MM.1S (cell line): ENCODE measurements around the gene ITM2C.

ENCODE experiments used
- DNase-seq: peaks from one replicate; pipeline ENCODE4 v3.0.0-alpha.2; 2015
- H2AFZ ChIP-seq: fragments of 300-600 bp; sonication (generic); 2 replicates; pipeline ENCODE4 v1.6.0; 2016; ENCODE audit warnings: antibody characterized with exemption, low read length
- H3F3A ChIP-seq: fragments of 300-600 bp; sonication (generic); 2 replicates; pipeline ENCODE4 v1.6.1; 2016; ENCODE audit warnings: mild to moderate bottlenecking, antibody characterized with exemption, low read length, moderate library complexity, mixed read lengths; ENCODE audit not compliant: insufficient read depth
- H3K27ac ChIP-seq: fragments of 300-600 bp; sonication (generic); 2 replicates; pipeline ENCODE4 v1.5.1; 2016; ENCODE audit warnings: mild to moderate bottlenecking, low read length
- H3K27me3 ChIP-seq: fragments of 300-600 bp; sonication (generic); replicated peaks from 2 replicates; pipeline ENCODE4 v1.6.0; 2016; ENCODE audit warnings: low read length; ENCODE audit not compliant: insufficient read depth
- H3K36me3 ChIP-seq: fragments of 300-600 bp; sonication (generic); replicated peaks from 2 replicates; pipeline ENCODE4 v1.6.1; 2016; ENCODE audit warnings: mild to moderate bottlenecking, low read length, mixed read lengths; ENCODE audit not compliant: insufficient read depth
- H3K4me1 ChIP-seq: fragments of 300-600 bp; sonication (generic); 2 replicates; pipeline ENCODE4 v1.6.1; 2016; ENCODE audit warnings: low read length, mixed read lengths
- H3K4me2 ChIP-seq: fragments of 300-600 bp; sonication (generic); 2 replicates; pipeline ENCODE4 v1.6.0; 2016; ENCODE audit warnings: low read depth, low read length
- H3K4me3 ChIP-seq: fragments of 300-600 bp; sonication (generic); 2 replicates; pipeline ENCODE4 v1.5.1; 2016; ENCODE audit warnings: low read length, mixed read lengths
- H3K79me2 ChIP-seq: fragments of 300-600 bp; sonication (generic); 2 replicates; pipeline ENCODE4 v1.6.1; 2016; ENCODE audit warnings: mixed run types, low read length, mixed read lengths
- H3K9ac ChIP-seq: fragments of 300-600 bp; sonication (generic); 2 replicates; pipeline ENCODE4 v1.6.1; 2016; ENCODE audit warnings: low read length, mixed read lengths
- H3K9me2 ChIP-seq: fragments of 300-600 bp; sonication (generic); replicated peaks from 2 replicates; pipeline ENCODE4 v1.6.1; 2016; ENCODE audit warnings: mild to moderate bottlenecking, low read length, mixed read lengths; ENCODE audit not compliant: insufficient read depth
- H3K9me3 ChIP-seq: fragments of 300-600 bp; sonication (generic); replicated peaks from 2 replicates; pipeline ENCODE4 v1.6.1; 2016; ENCODE audit warnings: mild to moderate bottlenecking, low read length, mixed read lengths; ENCODE audit not compliant: insufficient read depth
- H4K20me1 ChIP-seq: fragments of 300-600 bp; sonication (generic); 2 replicates; pipeline ENCODE4 v1.6.1; 2016; ENCODE audit warnings: mild to moderate bottlenecking, low read length, moderate library complexity, mixed read lengths; ENCODE audit not compliant: insufficient read depth
- CTCF ChIP-seq: fragments of 300-600 bp; sonication (generic); IDR thresholded peaks from 2 replicates; pipeline ENCODE4 v1.5.1; 2016; ENCODE audit warnings: antibody characterized with exemption, low read length, mixed read lengths
- EZH2 ChIP-seq: fragments of 300-600 bp; sonication (generic); optimal IDR thresholded peaks from 2 replicates; pipeline ENCODE3; 2017; ENCODE audit warnings: low read depth, mild to moderate bottlenecking, antibody characterized with exemption, low read length, mixed read lengths
- EZH2phosphoT487 ChIP-seq: fragments of 300-600 bp; sonication (generic); IDR thresholded peaks from 2 replicates; pipeline ENCODE4 v1.6.1; 2018; ENCODE audit warnings: antibody characterized with exemption, low read length

The ITM2C gene

GRCh38 chr2:230893338-230893737, 28.6 kb downstream of the ITM2C start:
- H3K4me2 ChIP-seq = peak overlapping the region; percentile 84
- H3K9ac ChIP-seq = peak overlapping the region; percentile 55; the same call in 1 of the 2 replicates
- no peaks in the 10 kb centered on the region for H3K9me2 ChIP-seq
- TF ChIP-seq EZH2 = no peak
- TF ChIP-seq EZH2phosphoT487 = no peak
- TF ChIP-seq CTCF = no peak
- H3K36me3 ChIP-seq = no peaks in the 10 kb centered on the region
- H3K9me3 ChIP-seq = no peaks in the 10 kb centered on the region
- no peak overlapping the region for H2AFZ ChIP-seq
- peaks cover 54% of the 10 kb centered on the region for H3K4me1 ChIP-seq
- DNase-seq = peak; percentile 93
- H3K27me3 ChIP-seq = no peaks in the 10 kb centered on the region
- peaks cover 36% of the 10 kb centered on the region for H3F3A ChIP-seq
- peaks cover 11% of the 10 kb centered on the region for H3K79me2 ChIP-seq
- peak overlapping the region; percentile 58 for H3K4me3 ChIP-seq
- no peaks in the 10 kb centered on the region for H4K20me1 ChIP-seq
- H3K27ac ChIP-seq = peak overlapping the region; percentile 92

GRCh38 chr2:230893841-230894781, 29.4 kb downstream of the ITM2C start:
- Histone ChIP-seq H4K20me1 (no peaks in the 10 kb centered on the region), H3K79me2 (peaks cover 11% of the 10 kb centered on the region), H3K9me3 (no peaks in the 10 kb centered on the region), H3K36me3 (no peaks in the 10 kb centered on the region), H3K9me2 (no peaks in the 10 kb centered on the region), H3F3A (peaks cover 36% of the 10 kb centered on the region), H3K4me1 (peaks cover 54% of the 10 kb centered on the region), H3K27me3 (no peaks in the 10 kb centered on the region), H3K4me2 (peak overlapping the region; percentile 84), H2AFZ (peak overlapping the region; percentile 43), H3K9ac (peak overlapping the region; percentile 55), H3K4me3 (peak overlapping the region; percentile 34), H3K27ac (peak overlapping the region; percentile 92)
- DNase-seq = peak; percentile 59
- TF ChIP-seq EZH2phosphoT487 = no peak
- no peak for TF ChIP-seq CTCF
- TF ChIP-seq EZH2 = no peak

GRCh38 chr2:230895536-230896345, 31.0 kb downstream of the ITM2C start:
- Histone ChIP-seq H4K20me1 (no peaks in the 10 kb centered on the region), H3K36me3 (no peaks in the 10 kb centered on the region), H2AFZ (0 out of 2 replicates have a peak overlapping the region, but pooled peaks have one; percentile 31), H3K4me2 (no peak overlapping the region), H3K27me3 (no peaks in the 10 kb centered on the region), H3F3A (peaks cover 33% of the 10 kb centered on the region), H3K9ac (no peak overlapping the region), H3K79me2 (peaks cover 11% of the 10 kb centered on the region), H3K9me2 (no peaks in the 10 kb centered on the region), H3K4me3 (no peak overlapping the region), H3K27ac (no peak overlapping the region), H3K4me1 (peaks cover 50% of the 10 kb centered on the region), H3K9me3 (no peaks in the 10 kb centered on the region)
- TF ChIP-seq EZH2 (no peak), EZH2phosphoT487 (no peak), CTCF (no peak)
- DNase-seq = no peak
